Measurements from ENCODE around the gene RPLP2. TPM values are rescaled to one million over a fixed set of nuclear protein-coding genes. Genes with fewer than 3 reads are reported as not detected.

Gene RPLP2
- total RNA-seq, 1 experiment from 2014 or later: 3,468 TPM

GRCh38 chr11:792535-792821, 17.3 kb upstream of the RPLP2 start:
- intact Hi-C loops (cut with micrococcal nuclease; ENCODE audit: unreplicated experiment): no loop called here
- POLR2A ChIA-PET: no interaction called here
- no peak overlapping the region for H3K27ac ChIP-seq (ENCODE audit: low read length)
- H3K9me3 ChIP-seq (ENCODE audit: control insufficient read depth, insufficient read depth, low read depth, low read length): no peaks in the 10 kb centered on the region
- no TSS peak for BruUV-seq (replicated peaks)
- no peak for ATAC-seq
- H3K4me3 ChIP-seq (ENCODE audit: low read depth in 2 of 2, low read length in 2 of 2): no peak overlapping the region
- no peaks in the 10 kb centered on the region; the same call in none of the 2 replicates for H3K36me3 ChIP-seq (ENCODE audit: control insufficient read depth, insufficient read depth, low read length)
- DNase-seq (ENCODE audit: low read depth, low spot score): no peak
- TF ChIP-seq POLR2AphosphoS5 (IDR thresholded peaks at IDR 0.05; ENCODE audit: low read depth, low read length) (no peak), REST (IDR thresholded peaks at IDR 0.05; ENCODE audit: insufficient read depth in 1 of 2, low read depth in 2 of 2, low read length in 1 of 2) (no peak), TCF7L2 (IDR thresholded peaks at IDR 0.05; ENCODE audit: low read depth, low read length) (no peak), SIN3A (IDR thresholded peaks at IDR 0.05; ENCODE audit: borderline replicate concordance, insufficient read depth, low read depth, low read length) (no peak)
- TF ChIP-seq, protein P1, sequence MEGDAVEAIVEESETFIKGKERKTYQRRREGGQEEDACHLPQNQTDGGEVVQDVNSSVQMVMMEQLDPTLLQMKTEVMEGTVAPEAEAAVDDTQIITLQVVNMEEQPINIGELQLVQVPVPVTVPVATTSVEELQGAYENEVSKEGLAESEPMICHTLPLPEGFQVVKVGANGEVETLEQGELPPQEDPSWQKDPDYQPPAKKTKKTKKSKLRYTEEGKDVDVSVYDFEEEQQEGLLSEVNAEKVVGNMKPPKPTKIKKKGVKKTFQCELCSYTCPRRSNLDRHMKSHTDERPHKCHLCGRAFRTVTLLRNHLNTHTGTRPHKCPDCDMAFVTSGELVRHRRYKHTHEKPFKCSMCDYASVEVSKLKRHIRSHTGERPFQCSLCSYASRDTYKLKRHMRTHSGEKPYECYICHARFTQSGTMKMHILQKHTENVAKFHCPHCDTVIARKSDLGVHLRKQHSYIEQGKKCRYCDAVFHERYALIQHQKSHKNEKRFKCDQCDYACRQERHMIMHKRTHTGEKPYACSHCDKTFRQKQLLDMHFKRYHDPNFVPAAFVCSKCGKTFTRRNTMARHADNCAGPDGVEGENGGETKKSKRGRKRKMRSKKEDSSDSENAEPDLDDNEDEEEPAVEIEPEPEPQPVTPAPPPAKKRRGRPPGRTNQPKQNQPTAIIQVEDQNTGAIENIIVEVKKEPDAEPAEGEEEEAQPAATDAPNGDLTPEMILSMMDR (IDR thresholded peaks at IDR 0.05): no peak
- in situ Hi-C loops (cut with HindIII; ENCODE audit: low pct_unique_long_range_greater_than_20kb, low sequenced_read_pairs): no loop called here
- H3K27me3 ChIP-seq (ENCODE audit: control insufficient read depth, insufficient read depth, low read length): no peaks in the 10 kb centered on the region
- CTCF ChIA-PET: no interaction called here
- peaks cover 62% of the 10 kb centered on the region for H3K4me1 ChIP-seq (ENCODE audit: control insufficient read depth, insufficient read depth, low read length)

GRCh38 chr11:792873-793272, 16.9 kb upstream of the RPLP2 start:
- in situ Hi-C loops (cut with HindIII; ENCODE audit: low pct_unique_long_range_greater_than_20kb, low sequenced_read_pairs) (no loop called here), intact Hi-C loops (cut with micrococcal nuclease; ENCODE audit: unreplicated experiment) (no loop called here)
- peaks cover 62% of the 10 kb centered on the region for H3K4me1 ChIP-seq (ENCODE audit: control insufficient read depth, insufficient read depth, low read length)

More at GRCh38 chr11:792873-793272, 16.9 kb upstream of the RPLP2 start:
- Histone ChIP-seq H3K36me3 (ENCODE audit: control insufficient read depth, insufficient read depth, low read length) (no peaks in the 10 kb centered on the region; the same call in none of the 2 replicates), H3K4me3 (ENCODE audit: low read depth in 2 of 2, low read length in 2 of 2) (no peak overlapping the region), H3K27ac (ENCODE audit: low read length) (no peak overlapping the region; the same call in 1 of the 2 replicates), H3K9me3 (ENCODE audit: control insufficient read depth, insufficient read depth, low read depth, low read length) (no peaks in the 10 kb centered on the region), H3K27me3 (ENCODE audit: control insufficient read depth, insufficient read depth, low read length) (no peaks in the 10 kb centered on the region)
- CTCF ChIA-PET: no interaction called here
- no peak for ATAC-seq
- DNase-seq (ENCODE audit: low read depth, low spot score): no peak
- POLR2A ChIA-PET: no interaction called here
- no TSS peak for BruUV-seq (replicated peaks)
- no peak for TF ChIP-seq SIN3A (IDR thresholded peaks at IDR 0.05; ENCODE audit: borderline replicate concordance, insufficient read depth, low read depth, low read length)
- TF ChIP-seq, protein P1 (IDR thresholded peaks at IDR 0.05): no peak
- no peak for TF ChIP-seq REST (IDR thresholded peaks at IDR 0.05; ENCODE audit: insufficient read depth in 1 of 2, low read depth in 2 of 2, low read length in 1 of 2)
- TF ChIP-seq POLR2AphosphoS5 (IDR thresholded peaks at IDR 0.05; ENCODE audit: low read depth, low read length): no peak; the same call in 1 of the 2 replicates
- TF ChIP-seq TCF7L2 (IDR thresholded peaks at IDR 0.05; ENCODE audit: low read depth, low read length): no peak
